ENCODE data around the gene KCNB1.

GRCh38 chr20:49424536-49424935 lies 57.9 kb downstream of the KCNB1 start:
- TF ChIP-seq CTCF (IDR thresholded peaks at IDR 0.05) (no peak), POLR2A (IDR thresholded peaks at IDR 0.05) (no peak)

Data from uterus (tissue), 2 donors.